GM12878 (cell line): ENCODE data around the gene NR1I2. TPM values are rescaled to one million over a fixed set of nuclear protein-coding genes. Genes with fewer than 3 reads are reported as not detected.

Experiments used
- ATAC-seq: fragments of 200-7000 bp; cut with Tn5 transposase; 3 replicates; pipeline ENCODE4 v1.9.1; 2020; ENCODE audit warnings: mild to moderate bottlenecking, moderate library complexity
- BruUV-seq: library from RNA; stranded (reverse); fragments of 400-500 nt; replicated peaks from 2 replicates; lab custom pipeline; 2021; lab: Mats Ljungman, UMichigan
- CTCF ChIA-PET: fragments of 300-600 bp; sonication (Branson Sonifier 250); formaldehyde crosslinking; extraction: SDS; loops from one replicate; lab custom pipeline; 2021; ENCODE audit warnings: inconsistent platforms; lab: Yijun Ruan, JAX
- POLR2A ChIA-PET: fragments of 350-600 bp; formaldehyde crosslinking; extraction: SDS; loops from one replicate; lab custom pipeline; 2021; ENCODE audit warnings: inconsistent platforms; lab: Charles Lee
- RAD21 ChIA-PET: fragments of 300-600 bp; sonication (Branson Sonifier 250); formaldehyde crosslinking; loops from one replicate; lab custom pipeline; 2023; ENCODE audit warnings: antibody characterized with exemption; ENCODE audit not compliant: unreplicated experiment; lab: Charles Lee
- SMC1A ChIA-PET: fragments of 300-600 bp; sonication (Branson Sonifier 250); formaldehyde crosslinking; loops from one replicate; lab custom pipeline; 2023; ENCODE audit not compliant: unreplicated experiment, uncharacterized antibody; lab: Charles Lee
- DNase-seq: peaks from one replicate; pipeline ENCODE4 v3.0.0-alpha.2; 2011; ENCODE audit warnings: low read depth, low spot score
- FAIRE-seq: peaks from 3 replicates; lab custom pipeline; 2011; peaks lifted over from hg19 to GRCh38; lab: Jason Lieb, UNC
- H2AFZ ChIP-seq: 2 replicates; pipeline ENCODE4 v1.6.0; 2011; ENCODE audit warnings: low read depth, low read length, control low read depth; ENCODE audit not compliant: control insufficient read depth
- H3K27ac ChIP-seq: 2 replicates; pipeline ENCODE4 v1.5.1; 2011; ENCODE audit warnings: control low read depth; ENCODE audit not compliant: control insufficient read depth, insufficient read depth
- H3K27me3 ChIP-seq, 2 experiments: replicated peaks in 1 of 2; 2 replicates each; pipeline versions ENCODE4 v1.6.0 to v1.6.1; 2011; ENCODE audit warnings: low read length in 1 of 2; ENCODE audit not compliant: control insufficient read depth in 2 of 2, insufficient read depth in 2 of 2
- H3K36me3 ChIP-seq, 2 experiments: 2 replicates each; pipeline ENCODE4 v1.5.1; 2011; ENCODE audit warnings: low read length in 1 of 2; ENCODE audit not compliant: control insufficient read depth in 2 of 2, insufficient read depth in 2 of 2
- H3K4me1 ChIP-seq: 2 replicates; pipeline ENCODE4 v1.6.1; 2011; ENCODE audit warnings: mild to moderate bottlenecking, low read length, moderate library complexity, mixed read lengths; ENCODE audit not compliant: control insufficient read depth, insufficient read depth
- H3K4me2 ChIP-seq: 2 replicates; pipeline ENCODE4 v1.6.0; 2011; ENCODE audit warnings: control low read depth; ENCODE audit not compliant: control insufficient read depth, insufficient read depth
- H3K4me3 ChIP-seq: fragments of 200-600 bp; sonication (generic); 2 replicates; pipeline ENCODE4 v1.5.1; 2016
- H3K79me2 ChIP-seq: 2 replicates; pipeline ENCODE4 v1.6.0; 2011; ENCODE audit warnings: low read length; ENCODE audit not compliant: control insufficient read depth, insufficient read depth
- H3K9ac ChIP-seq: 2 replicates; pipeline ENCODE4 v1.8.0; 2011; ENCODE audit warnings: low read length, control low read depth, mixed read lengths; ENCODE audit not compliant: control insufficient read depth, insufficient read depth
- H3K9me3 ChIP-seq: replicated peaks from 3 replicates; pipeline ENCODE4 v1.5.1; 2011; ENCODE audit warnings: mild to moderate bottlenecking, low read length; ENCODE audit not compliant: control insufficient read depth, insufficient read depth
- H4K20me1 ChIP-seq: 2 replicates; pipeline ENCODE4 v1.6.0; 2011; ENCODE audit not compliant: control insufficient read depth, insufficient read depth
- BMI1 ChIP-seq: fragments of 450-650 bp; IDR thresholded peaks from 2 replicates; pipeline ENCODE4 v1.6.1; 2016; ENCODE audit warnings: mild to moderate bottlenecking, moderate library complexity, borderline replicate concordance
- CHD2 ChIP-seq: IDR thresholded peaks from 2 replicates; pipeline ENCODE4 v1.6.1; 2011; ENCODE audit warnings: low read depth, low read length, improper control_type of control experiment, borderline replicate concordance
- EGR1 ChIP-seq, 2 experiments: IDR thresholded peaks; 1 replicate in 1 of 2; 2 replicates in 1 of 2; pipeline ENCODE4 v1.6.1; 2011 to 2012; ENCODE audit warnings: low read depth in 2 of 2, low read length in 2 of 2, borderline replicate concordance in 1 of 2, mild to moderate bottlenecking in 1 of 2, moderate library complexity in 1 of 2
- IKZF1 ChIP-seq: fragments of 450-650 bp; conservative IDR thresholded peaks from 2 replicates; pipeline ENCODE4 v1.6.1; 2017; ENCODE audit warnings: antibody characterized with exemption, mild to moderate bottlenecking
- POU2F2 ChIP-seq: IDR thresholded peaks from 3 replicates; pipeline ENCODE4 v1.6.1; 2011; ENCODE audit warnings: low read depth, mild to moderate bottlenecking, low read length, borderline replicate concordance
- STAT3 ChIP-seq: IDR thresholded peaks from 2 replicates; pipeline ENCODE4 v1.6.1; 2011; ENCODE audit warnings: low read depth, low read length, improper control_type of control experiment
- SUPT20H ChIP-seq: IDR thresholded peaks from 2 replicates; pipeline ENCODE4 v1.6.1; 2011; ENCODE audit warnings: low read depth, mild to moderate bottlenecking, low read length, moderate library complexity, borderline replicate concordance; ENCODE audit not compliant: control insufficient read depth
- TARDBP ChIP-seq: IDR thresholded peaks from 2 replicates; pipeline ENCODE4 v1.6.1; 2016; ENCODE audit warnings: borderline replicate concordance
- USF1 ChIP-seq: IDR thresholded peaks from 2 replicates; pipeline ENCODE4 v1.6.1; 2011; ENCODE audit warnings: borderline replicate concordance, low read depth, mild to moderate bottlenecking, moderate library complexity, mixed read lengths, low read length; ENCODE audit not compliant: insufficient read depth; ENCODE audit errors: extremely low read length
- ZNF207 ChIP-seq: fragments of 450-650 bp; IDR thresholded peaks from 2 replicates; pipeline ENCODE4 v1.6.1; 2014; ENCODE audit warnings: antibody characterized with exemption, mild to moderate bottlenecking, borderline replicate concordance
- ZNF592 ChIP-seq: fragments of 450-650 bp; IDR thresholded peaks from 2 replicates; pipeline ENCODE4 v1.6.1; 2017; ENCODE audit warnings: mild to moderate bottlenecking, moderate library complexity
- ZZZ3 ChIP-seq: IDR thresholded peaks from 2 replicates; pipeline ENCODE4 v1.6.1; 2011; ENCODE audit warnings: low read depth; ENCODE audit not compliant: control insufficient read depth, insufficient read length
- WGBS: methylation state at CpG from one replicate; pipeline ENCODE4 v1.1.6; 2016; ENCODE audit warnings: low lambda C conversion rate; ENCODE audit not compliant: insufficient replicate concordance, insufficient coverage; ENCODE audit errors: missing lambda C conversion rate; 5-methylcytosine and 5-hydroxymethylcytosine counted together
- in situ Hi-C: fragments of 300-500 bp; cut with MboI; formaldehyde crosslinking; loops from 9 replicates; pipeline ENCODE4 v1.14.3; 2018; ENCODE audit warnings: mixed read lengths
- intact Hi-C: fragments of 100-400 bp; cut with micrococcal nuclease; formaldehyde crosslinking; loops from one replicate; pipeline ENCODE4 v1.14.2; 2022; ENCODE audit not compliant: unreplicated experiment
- polyA plus RNA-seq, 11 experiments: library from polyadenylated mRNA; depleted of rRNA in 4 of 11; unstranded in 6 of 11; stranded (reverse) in 5 of 11; fragments of >200 nt; fragmentation: Nextera tagmentation in 4 of 11; fragmentation: Illumina TruSeq in 1 of 11; extraction: Ambion mirVana in 4 of 11; extraction: Trizol in 1 of 11; gene quantifications; 1 replicate in 1 of 11; 2 replicates in 10 of 11; pipeline versions ENCODE4 v1.2.1 to v1.2.3, GENCODE V29; 2011 to 2016; ENCODE audit warnings: inconsistent platforms in 2 of 11, missing spikeins in 2 of 11, low read depth in 1 of 11
- total RNA-seq, 4 experiments: library from RNA; depleted of rRNA in 3 of 4; stranded (reverse); fragments of >200 nt in 3 of 4; fragmentation: Illumina TruSeq in 1 of 4; extraction: Trizol in 1 of 4; gene quantifications; 2 replicates each; pipeline versions ENCODE4 v1.2.1 to v1.2.3, GENCODE V29; 2013 to 2021
- TF ChIP-seq, protein P1 (sequence below): fragments of 450-650 bp; formaldehyde crosslinking; IDR thresholded peaks from 2 replicates; pipeline ENCODE4 v1.4.0; 2020; ENCODE audit warnings: mild to moderate bottlenecking, moderate library complexity

The NR1I2 gene
- total and polyA plus RNA-seq, 10 of the 15 experiments (the other 5 are each of a cell fraction or from before 2014, with no cell fraction given), result 0.03 to 1.0 (median 0.39) TPM

DNA sequence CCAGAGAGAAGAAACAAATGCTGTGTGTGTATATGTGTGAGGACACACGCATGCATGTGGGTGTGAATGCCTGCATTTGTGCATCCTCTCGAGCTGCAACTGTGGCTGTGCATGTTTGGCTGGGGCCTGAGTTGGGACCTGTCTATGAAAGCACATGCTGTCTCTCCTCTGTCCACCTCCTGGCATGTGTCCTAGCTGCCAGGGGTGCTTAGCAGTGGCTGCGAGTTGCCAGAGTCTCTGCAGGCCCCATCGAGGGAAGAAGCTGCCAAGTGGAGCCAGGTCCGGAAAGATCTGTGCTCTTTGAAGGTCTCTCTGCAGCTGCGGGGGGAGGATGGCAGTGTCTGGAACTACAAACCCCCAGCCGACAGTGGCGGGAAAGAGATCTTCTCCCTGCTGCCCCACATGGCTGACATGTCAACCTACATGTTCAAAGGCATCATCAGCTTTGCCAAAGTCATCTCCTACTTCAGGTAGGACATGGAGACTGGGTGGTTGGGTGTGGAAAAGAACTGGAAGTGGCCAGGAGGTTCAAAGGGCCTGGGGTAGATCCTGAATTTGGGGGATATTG is 30.7 kb downstream of the NR1I2 start:
- CTCF ChIA-PET, result interaction anchor here (0.6 kb wide), 2 partner anchors 10 to 37 kb away, joined by 3 read pairs; no protein-coding TSS in a partner anchor
- intact Hi-C loops, result loop anchor here (5.0 kb wide), 1 partner anchor 385 kb away; no protein-coding TSS in a partner anchor
- in situ Hi-C loops, result no loop called here
- Histone ChIP-seq H3K9ac (no peak overlapping the region), H3K4me1 (peaks cover 10% of the 10 kb centered on the region), H3K4me2 (no peak overlapping the region), H3K79me2 (no peaks in the 10 kb centered on the region), H3K36me3 (no peaks in the 10 kb centered on the region), H2AFZ (no peak overlapping the region), H3K27me3 (no peaks in the 10 kb centered on the region), H3K27ac (no peak overlapping the region), H3K9me3 (no peaks in the 10 kb centered on the region), H4K20me1 (no peaks in the 10 kb centered on the region), H3K4me3 (no peak overlapping the region)
- WGBS, result 74% methylated on average over 8 of the region's 8 CpGs
- SMC1A ChIA-PET, result interaction anchor here (0.9 to 1.1 kb wide), 3 partner anchors 28 to 132 kb away, joined by 3 to 4 read pairs (median 3); no protein-coding TSS in a partner anchor
- TF ChIP-seq SUPT20H (no peak), BMI1 (no peak), IKZF1 (no peak), ZZZ3 (no peak), TARDBP (no peak), POU2F2 (no peak), ZNF207 (no peak), STAT3 (no peak), ZNF592 (no peak), EGR1 (IDR thresholded peaks at IDR 0.05; ENCODE audit: borderline replicate concordance in 1 of 2, low read depth in 2 of 2, low read length in 2 of 2) (no peak), CHD2 (no peak), USF1 (no peak)
- TF ChIP-seq, protein P1, sequence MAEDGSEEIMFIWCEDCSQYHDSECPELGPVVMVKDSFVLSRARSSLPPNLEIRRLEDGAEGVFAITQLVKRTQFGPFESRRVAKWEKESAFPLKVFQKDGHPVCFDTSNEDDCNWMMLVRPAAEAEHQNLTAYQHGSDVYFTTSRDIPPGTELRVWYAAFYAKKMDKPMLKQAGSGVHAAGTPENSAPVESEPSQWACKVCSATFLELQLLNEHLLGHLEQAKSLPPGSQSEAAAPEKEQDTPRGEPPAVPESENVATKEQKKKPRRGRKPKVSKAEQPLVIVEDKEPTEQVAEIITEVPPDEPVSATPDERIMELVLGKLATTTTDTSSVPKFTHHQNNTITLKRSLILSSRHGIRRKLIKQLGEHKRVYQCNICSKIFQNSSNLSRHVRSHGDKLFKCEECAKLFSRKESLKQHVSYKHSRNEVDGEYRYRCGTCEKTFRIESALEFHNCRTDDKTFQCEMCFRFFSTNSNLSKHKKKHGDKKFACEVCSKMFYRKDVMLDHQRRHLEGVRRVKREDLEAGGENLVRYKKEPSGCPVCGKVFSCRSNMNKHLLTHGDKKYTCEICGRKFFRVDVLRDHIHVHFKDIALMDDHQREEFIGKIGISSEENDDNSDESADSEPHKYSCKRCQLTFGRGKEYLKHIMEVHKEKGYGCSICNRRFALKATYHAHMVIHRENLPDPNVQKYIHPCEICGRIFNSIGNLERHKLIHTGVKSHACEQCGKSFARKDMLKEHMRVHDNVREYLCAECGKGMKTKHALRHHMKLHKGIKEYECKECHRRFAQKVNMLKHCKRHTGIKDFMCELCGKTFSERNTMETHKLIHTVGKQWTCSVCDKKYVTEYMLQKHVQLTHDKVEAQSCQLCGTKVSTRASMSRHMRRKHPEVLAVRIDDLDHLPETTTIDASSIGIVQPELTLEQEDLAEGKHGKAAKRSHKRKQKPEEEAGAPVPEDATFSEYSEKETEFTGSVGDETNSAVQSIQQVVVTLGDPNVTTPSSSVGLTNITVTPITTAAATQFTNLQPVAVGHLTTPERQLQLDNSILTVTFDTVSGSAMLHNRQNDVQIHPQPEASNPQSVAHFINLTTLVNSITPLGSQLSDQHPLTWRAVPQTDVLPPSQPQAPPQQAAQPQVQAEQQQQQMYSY (CRISPR knock-in tag), result no peak
- RAD21 ChIA-PET, result no interaction called here
- DNase-seq (no peak), FAIRE-seq (no peak), ATAC-seq (no peak)
- POLR2A ChIA-PET, result no interaction called here
- BruUV-seq, result no TSS peak
